KMS-11 (cell line): Measurements from ENCODE around the gene SCFD2.

Experiments
- H2AFZ ChIP-seq: fragments of 200-600 bp; sonication (generic); 2 replicates; pipeline ENCODE4 v1.6.1; 2016; ENCODE audit warnings: antibody characterized with exemption, mixed run types, low read depth
- H3K27ac ChIP-seq: fragments of 200-600 bp; sonication (generic); 2 replicates; pipeline ENCODE4 v1.6.1; 2016; ENCODE audit warnings: mild to moderate bottlenecking, mixed run types
- H3K27me3 ChIP-seq: fragments of 200-600 bp; sonication (generic); 2 replicates; pipeline ENCODE4 v1.6.1; 2017; ENCODE audit warnings: mild to moderate bottlenecking, low read depth, mixed run types, moderate library complexity; ENCODE audit not compliant: insufficient read depth
- H3K36me3 ChIP-seq: fragments of 200-600 bp; sonication (generic); 2 replicates; pipeline ENCODE4 v1.6.1; 2017; ENCODE audit warnings: mild to moderate bottlenecking, mixed run types; ENCODE audit not compliant: insufficient read depth
- H3K4me1 ChIP-seq: fragments of 200-600 bp; sonication (generic); 2 replicates; pipeline ENCODE4 v1.6.1; 2016; ENCODE audit warnings: mild to moderate bottlenecking, low read depth, mixed run types; ENCODE audit not compliant: poor library complexity, severe bottlenecking
- H3K4me2 ChIP-seq: fragments of 200-600 bp; sonication (generic); 2 replicates; pipeline ENCODE4 v1.7.0; 2016; ENCODE audit warnings: mild to moderate bottlenecking, mixed run types
- H3K4me3 ChIP-seq: fragments of 200-600 bp; sonication (generic); IDR thresholded peaks from 2 replicates; pipeline ENCODE4 v1.6.1; 2017; ENCODE audit warnings: low read depth, low read length, mixed read lengths; ENCODE audit not compliant: insufficient read depth
- H3K79me2 ChIP-seq: fragments of 200-600 bp; sonication (generic); 2 replicates; pipeline ENCODE4 v1.6.1; 2016; ENCODE audit warnings: low read depth, mixed run types; ENCODE audit not compliant: insufficient read depth
- H3K9ac ChIP-seq: fragments of 200-600 bp; sonication (generic); 2 replicates; pipeline ENCODE4 v1.6.1; 2016; ENCODE audit warnings: mild to moderate bottlenecking, mixed run types
- H4K20me1 ChIP-seq: fragments of 200-600 bp; sonication (generic); 2 replicates; pipeline ENCODE4 v1.6.1; 2016; ENCODE audit warnings: mild to moderate bottlenecking, mixed run types; ENCODE audit not compliant: insufficient read depth
- TF ChIP-seq, protein P1 (sequence below): fragments of 200-600 bp; sonication (generic); conservative IDR thresholded peaks from 2 replicates; pipeline ENCODE4 v1.6.1; 2017; ENCODE audit warnings: low read depth, mild to moderate bottlenecking, antibody characterized with exemption, low read length, moderate library complexity, mixed read lengths

The SCFD2 gene

DNA sequence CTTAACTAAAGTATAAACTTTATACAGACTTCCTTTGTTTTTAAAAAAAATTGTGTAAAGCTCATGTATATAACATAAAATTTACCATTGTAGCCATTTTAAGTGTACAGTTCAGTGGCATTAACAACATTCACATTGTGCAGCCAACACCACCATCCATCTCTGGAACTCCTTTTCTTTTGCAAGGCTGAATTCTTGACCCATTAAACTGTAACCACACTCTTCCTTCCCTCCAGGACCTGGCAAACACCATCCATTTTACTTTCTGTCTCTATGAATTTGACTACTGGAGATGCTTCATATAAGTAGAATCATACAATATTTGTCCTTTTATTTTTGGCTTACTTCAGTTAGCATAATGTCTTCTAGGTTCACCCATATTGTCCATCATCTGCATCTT, 399.1 kb downstream of the SCFD2 start:
- H3K79me2 ChIP-seq = no peaks in the 10 kb centered on the region
- H4K20me1 ChIP-seq = no peaks in the 10 kb centered on the region
- TF ChIP-seq, protein P1, sequence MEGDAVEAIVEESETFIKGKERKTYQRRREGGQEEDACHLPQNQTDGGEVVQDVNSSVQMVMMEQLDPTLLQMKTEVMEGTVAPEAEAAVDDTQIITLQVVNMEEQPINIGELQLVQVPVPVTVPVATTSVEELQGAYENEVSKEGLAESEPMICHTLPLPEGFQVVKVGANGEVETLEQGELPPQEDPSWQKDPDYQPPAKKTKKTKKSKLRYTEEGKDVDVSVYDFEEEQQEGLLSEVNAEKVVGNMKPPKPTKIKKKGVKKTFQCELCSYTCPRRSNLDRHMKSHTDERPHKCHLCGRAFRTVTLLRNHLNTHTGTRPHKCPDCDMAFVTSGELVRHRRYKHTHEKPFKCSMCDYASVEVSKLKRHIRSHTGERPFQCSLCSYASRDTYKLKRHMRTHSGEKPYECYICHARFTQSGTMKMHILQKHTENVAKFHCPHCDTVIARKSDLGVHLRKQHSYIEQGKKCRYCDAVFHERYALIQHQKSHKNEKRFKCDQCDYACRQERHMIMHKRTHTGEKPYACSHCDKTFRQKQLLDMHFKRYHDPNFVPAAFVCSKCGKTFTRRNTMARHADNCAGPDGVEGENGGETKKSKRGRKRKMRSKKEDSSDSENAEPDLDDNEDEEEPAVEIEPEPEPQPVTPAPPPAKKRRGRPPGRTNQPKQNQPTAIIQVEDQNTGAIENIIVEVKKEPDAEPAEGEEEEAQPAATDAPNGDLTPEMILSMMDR = no peak
- no peaks in the 10 kb centered on the region for H3K36me3 ChIP-seq
- H3K27me3 ChIP-seq = no peaks in the 10 kb centered on the region
- no peak overlapping the region for H3K4me2 ChIP-seq
- H3K4me3 ChIP-seq = no peak overlapping the region
- no peak overlapping the region for H3K9ac ChIP-seq
- no peak overlapping the region for H3K27ac ChIP-seq
- H3K4me1 ChIP-seq = no peaks in the 10 kb centered on the region
- no peak overlapping the region for H2AFZ ChIP-seq

DNA sequence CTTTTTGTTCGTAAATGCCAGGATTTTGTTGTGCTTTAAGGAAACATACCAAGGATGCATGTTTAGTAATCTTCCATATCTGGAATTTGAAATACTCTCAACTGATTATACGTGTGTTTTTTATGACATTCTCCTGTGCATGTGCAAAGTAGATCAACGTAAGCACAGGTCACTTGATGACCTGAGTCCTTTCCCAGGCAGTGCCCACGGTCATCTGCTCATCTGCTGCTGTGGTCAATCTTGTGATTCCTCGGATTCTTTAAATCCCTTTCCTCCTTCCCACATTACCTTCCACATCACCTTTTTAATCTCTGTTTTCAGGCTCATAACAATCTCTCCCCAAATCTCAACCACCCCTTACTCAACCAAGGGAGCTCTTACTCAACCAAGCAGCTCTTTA, 399.7 kb downstream of the SCFD2 start:
- Histone ChIP-seq H2AFZ (no peak overlapping the region), H3K36me3 (no peaks in the 10 kb centered on the region), H3K79me2 (no peaks in the 10 kb centered on the region), H3K27me3 (no peaks in the 10 kb centered on the region), H3K4me2 (no peak overlapping the region), H4K20me1 (no peaks in the 10 kb centered on the region), H3K4me1 (no peaks in the 10 kb centered on the region), H3K27ac (no peak overlapping the region), H3K4me3 (no peak overlapping the region), H3K9ac (no peak overlapping the region)
- TF ChIP-seq, protein P1 = no peak

DNA sequence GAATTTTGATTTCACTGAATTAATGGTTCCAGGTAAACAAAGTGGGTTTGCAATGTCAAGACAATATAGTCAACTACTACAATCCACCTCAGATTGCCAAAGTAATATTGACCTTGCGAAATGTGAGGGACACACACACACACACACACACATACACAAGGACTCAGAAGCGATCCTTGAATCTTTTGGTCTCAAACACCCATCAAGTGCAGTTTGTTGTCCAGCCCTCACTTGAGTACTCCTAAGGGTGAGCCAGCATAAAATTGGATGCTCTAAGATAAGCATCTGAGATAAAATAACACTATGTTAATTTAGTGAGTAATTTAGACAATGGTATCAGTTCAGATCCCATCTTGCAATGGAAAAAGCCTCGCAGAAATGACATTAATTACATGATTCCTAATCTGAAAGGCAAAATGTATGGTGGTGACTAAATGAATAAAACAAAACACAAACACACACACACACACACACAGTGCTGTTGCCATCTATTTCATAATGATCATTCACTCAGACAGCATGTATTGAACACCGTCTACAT, 401.2 kb downstream of the SCFD2 start:
- Histone ChIP-seq H3K36me3 (no peaks in the 10 kb centered on the region), H4K20me1 (no peaks in the 10 kb centered on the region), H3K79me2 (no peaks in the 10 kb centered on the region), H2AFZ (no peak overlapping the region), H3K9ac (no peak overlapping the region), H3K27me3 (no peaks in the 10 kb centered on the region), H3K4me1 (no peaks in the 10 kb centered on the region), H3K4me3 (no peak overlapping the region), H3K4me2 (no peak overlapping the region), H3K27ac (no peak overlapping the region)
- TF ChIP-seq, protein P1 = no peak

DNA sequence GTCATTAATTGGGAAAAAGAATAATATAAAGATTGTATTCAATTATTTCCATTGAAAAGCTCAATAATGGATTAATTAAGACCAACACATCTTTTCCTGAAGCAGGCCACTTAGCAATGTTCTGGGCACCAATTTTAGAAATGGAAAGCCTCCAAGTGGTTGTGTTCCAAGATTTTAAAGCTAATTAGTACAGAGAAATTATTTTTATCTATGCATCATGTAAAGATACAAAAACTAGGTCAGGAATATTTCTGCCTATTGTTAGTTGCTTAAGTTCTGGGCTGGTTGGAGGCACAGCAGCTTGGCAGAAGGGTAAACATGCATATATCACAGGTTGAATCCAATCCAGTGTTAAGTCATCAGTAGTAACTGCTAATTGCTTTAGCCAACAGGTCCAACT, 401.9 kb downstream of the SCFD2 start:
- H3K4me1 ChIP-seq = no peaks in the 10 kb centered on the region
- no peak overlapping the region for H3K9ac ChIP-seq
- H3K27me3 ChIP-seq = no peaks in the 10 kb centered on the region
- no peaks in the 10 kb centered on the region for H3K36me3 ChIP-seq
- H3K4me2 ChIP-seq = no peak overlapping the region
- TF ChIP-seq, protein P1 = no peak
- H3K27ac ChIP-seq = no peak overlapping the region
- H3K4me3 ChIP-seq = no peak overlapping the region
- no peaks in the 10 kb centered on the region for H3K79me2 ChIP-seq
- no peak overlapping the region for H2AFZ ChIP-seq
- H4K20me1 ChIP-seq = no peaks in the 10 kb centered on the region

DNA sequence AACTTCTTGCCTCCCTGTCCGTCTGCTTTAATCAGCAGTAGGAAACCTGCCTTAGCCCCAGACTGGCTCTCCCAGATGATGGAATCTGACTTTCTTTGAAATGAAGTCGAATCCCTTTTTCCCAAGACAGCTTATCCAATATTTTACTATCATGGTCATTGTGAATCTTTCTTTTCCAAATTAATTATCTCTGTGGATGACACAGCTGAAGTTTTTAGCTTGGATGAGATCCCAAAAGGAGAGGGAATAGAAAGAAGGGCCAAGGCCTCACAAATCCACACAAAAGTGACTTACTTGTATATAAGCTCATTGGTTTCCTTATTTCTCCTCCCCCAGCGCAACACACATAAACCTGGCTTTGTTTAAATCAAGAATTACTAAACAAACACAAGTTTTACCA, 403.1 kb downstream of the SCFD2 start:
- TF ChIP-seq, protein P1 = no peak

More for the DNA sequence above, 403.1 kb downstream of the SCFD2 start:
- Histone ChIP-seq H2AFZ (no peak overlapping the region), H3K4me2 (no peak overlapping the region), H3K9ac (no peak overlapping the region), H3K79me2 (no peaks in the 10 kb centered on the region), H3K4me1 (peaks cover 8% of the 10 kb centered on the region), H3K27ac (no peak overlapping the region), H3K27me3 (no peaks in the 10 kb centered on the region), H3K36me3 (no peaks in the 10 kb centered on the region), H4K20me1 (no peaks in the 10 kb centered on the region), H3K4me3 (no peak overlapping the region)
